IMR-90 (cell line): ENCODE results near the gene RAPGEF1. TPM values are rescaled to one million over a fixed set of nuclear protein-coding genes. Genes with fewer than 3 reads are reported as not detected.

Source experiments
- ATAC-seq: fragments of 200-7000 bp; cut with Tn5 transposase; 2 replicates; pipeline ENCODE4 v1.9.1; 2020; ENCODE audit warnings: low read depth, mild to moderate bottlenecking, moderate library complexity
- BruUV-seq: library from RNA; stranded (reverse); fragments of 400-500 nt; replicated peaks from 2 replicates; lab custom pipeline; 2021; lab: Mats Ljungman, UMichigan
- CTCF ChIA-PET: fragments of 300-600 bp; formaldehyde crosslinking; extraction: SDS; loops from one replicate; lab custom pipeline; 2021; ENCODE audit warnings: antibody characterized with exemption; lab: Yijun Ruan, JAX
- POLR2A ChIA-PET: fragments of 300-600 bp; sonication (Branson Sonifier 250); formaldehyde crosslinking; loops from one replicate; lab custom pipeline; 2022; ENCODE audit warnings: antibody characterized with exemption; ENCODE audit not compliant: unreplicated experiment; lab: Charles Lee
- DNase-seq: peaks from one replicate; pipeline ENCODE4 v3.0.0; 2013
- H2AFZ ChIP-seq: replicated peaks from 2 replicates; pipeline ENCODE3; 2013; ENCODE audit warnings: low read length, mild to moderate bottlenecking; ENCODE audit not compliant: poor library complexity
- H2AK5ac ChIP-seq: 2 replicates; pipeline ENCODE4 v1.6.1; 2013; ENCODE audit warnings: low read depth, low read length, inconsistent platforms
- H2AK9ac ChIP-seq: replicated peaks from 2 replicates; pipeline ENCODE3; 2013; ENCODE audit warnings: mild to moderate bottlenecking, low read depth, low read length, moderate library complexity; ENCODE audit not compliant: poor library complexity
- H2BK120ac ChIP-seq: 2 replicates; pipeline ENCODE4 v1.6.1; 2013; ENCODE audit warnings: low read depth, low read length, inconsistent platforms
- H2BK15ac ChIP-seq: 3 replicates; pipeline ENCODE4 v1.6.1; 2013; ENCODE audit warnings: low read depth, low read length, inconsistent platforms
- H2BK20ac ChIP-seq: 2 replicates; pipeline ENCODE4 v1.6.1; 2013; ENCODE audit warnings: low read depth, mild to moderate bottlenecking, inconsistent platforms, low read length, moderate library complexity
- H2BK5ac ChIP-seq: 2 replicates; pipeline ENCODE4 v1.6.1; 2013; ENCODE audit warnings: mild to moderate bottlenecking, low read depth, low read length, inconsistent platforms; ENCODE audit not compliant: poor library complexity, severe bottlenecking
- H3K14ac ChIP-seq: replicated peaks from 2 replicates; pipeline ENCODE4 v1.6.1; 2013; ENCODE audit warnings: low read depth, low read length, inconsistent platforms
- H3K18ac ChIP-seq: 2 replicates; pipeline ENCODE4 v1.6.1; 2013; ENCODE audit warnings: low read depth, low read length, control low read depth
- H3K23ac ChIP-seq: 2 replicates; pipeline ENCODE4 v1.6.1; 2013; ENCODE audit warnings: low read depth, low read length, inconsistent platforms
- H3K27ac ChIP-seq: 2 replicates; pipeline ENCODE4 v1.5.1; 2013; ENCODE audit warnings: mild to moderate bottlenecking, control low read depth, low read length; ENCODE audit not compliant: insufficient read depth
- H3K27me3 ChIP-seq: 2 replicates; pipeline ENCODE4 v1.6.1; 2013; ENCODE audit warnings: low read length; ENCODE audit not compliant: control insufficient read depth, insufficient read depth
- H3K36me3 ChIP-seq: 2 replicates; pipeline ENCODE4 v1.6.1; 2013; ENCODE audit warnings: low read length, mixed read lengths; ENCODE audit not compliant: control insufficient read depth, insufficient read depth
- H3K4ac ChIP-seq: 2 replicates; pipeline ENCODE4 v1.6.1; 2013; ENCODE audit warnings: low read depth, low read length, inconsistent platforms
- H3K4me1 ChIP-seq: 2 replicates; pipeline ENCODE4 v1.6.1; 2013; ENCODE audit warnings: low read length, mixed read lengths; ENCODE audit not compliant: control insufficient read depth, insufficient read depth
- H3K4me2 ChIP-seq: 2 replicates; pipeline ENCODE4 v1.6.1; 2013; ENCODE audit warnings: low read depth, mild to moderate bottlenecking, control low read depth, low read length, moderate library complexity
- H3K4me3 ChIP-seq: 2 replicates; pipeline ENCODE4 v1.5.1; 2013; ENCODE audit warnings: low read depth, mild to moderate bottlenecking, control low read depth, low read length, moderate library complexity; ENCODE audit not compliant: insufficient read depth
- H3K56ac ChIP-seq: 2 replicates; pipeline ENCODE4 v1.6.1; 2013; ENCODE audit warnings: low read length, inconsistent platforms; ENCODE audit not compliant: insufficient read depth; ENCODE audit errors: extremely low read depth
- H3K79me1 ChIP-seq, 2 experiments: 2 replicates each; pipeline ENCODE4 v1.6.1; 2013; ENCODE audit warnings: low read length in 2 of 2, inconsistent platforms in 1 of 2, low read depth in 1 of 2
- H3K9ac ChIP-seq: 2 replicates; pipeline ENCODE4 v1.6.1; 2013; ENCODE audit warnings: low read depth, low read length, control low read depth
- H3K9me1 ChIP-seq: 2 replicates; pipeline ENCODE4 v1.6.1; 2013; ENCODE audit warnings: low read length, inconsistent platforms; ENCODE audit not compliant: insufficient read depth
- H3K9me3 ChIP-seq: 2 replicates; pipeline ENCODE4 v1.6.1; 2013; ENCODE audit warnings: low read length; ENCODE audit not compliant: control insufficient read depth, insufficient read depth
- H4K20me1 ChIP-seq: 2 replicates; pipeline ENCODE4 v1.6.1; 2013; ENCODE audit warnings: low read length, inconsistent platforms; ENCODE audit not compliant: insufficient read depth
- H4K5ac ChIP-seq: 2 replicates; pipeline ENCODE4 v1.6.1; 2013; ENCODE audit warnings: mild to moderate bottlenecking, low read depth, low read length, control low read depth
- H4K8ac ChIP-seq, 2 experiments: 2 replicates each; pipeline ENCODE4 v1.6.1; 2013; ENCODE audit warnings: low read depth in 2 of 2, low read length in 2 of 2, control low read depth in 1 of 2, inconsistent platforms in 1 of 2
- H4K91ac ChIP-seq: 2 replicates; pipeline ENCODE4 v1.6.1; 2013; ENCODE audit warnings: low read depth, low read length, inconsistent platforms; ENCODE audit not compliant: insufficient read depth
- BHLHE40 ChIP-seq: fragments of 150-350 bp; IDR thresholded peaks from 2 replicates; pipeline ENCODE4 v1.6.1; 2016; ENCODE audit warnings: mild to moderate bottlenecking, low read depth, low read length
- CEBPB ChIP-seq: IDR thresholded peaks from 2 replicates; pipeline ENCODE4 v1.6.1; 2012; ENCODE audit warnings: low read depth, low read length, improper control_type of control experiment
- CHD1 ChIP-seq: IDR thresholded peaks from 2 replicates; pipeline ENCODE4 v1.6.1; 2012; ENCODE audit warnings: low read depth, low read length, improper control_type of control experiment
- CTCF ChIP-seq: conservative IDR thresholded peaks from 2 replicates; pipeline ENCODE4 v1.5.1; 2012; ENCODE audit warnings: mild to moderate bottlenecking, low read depth, low read length, improper control_type of control experiment
- ELK1 ChIP-seq: fragments of 150-350 bp; IDR thresholded peaks from 2 replicates; pipeline ENCODE4 v1.6.1; 2016; ENCODE audit warnings: low read depth, mild to moderate bottlenecking, low read length, moderate library complexity, borderline replicate concordance
- FOS ChIP-seq: fragments of 150-350 bp; IDR thresholded peaks from 2 replicates; pipeline ENCODE4 v1.6.1; 2016; ENCODE audit warnings: low read depth, low read length
- MAFK ChIP-seq: IDR thresholded peaks from 2 replicates; pipeline ENCODE4 v1.6.1; 2012; ENCODE audit warnings: low read depth, low read length, improper control_type of control experiment
- MAZ ChIP-seq: IDR thresholded peaks from 2 replicates; pipeline ENCODE4 v1.6.1; 2012; ENCODE audit warnings: low read depth, mild to moderate bottlenecking, low read length, improper control_type of control experiment, moderate library complexity, borderline replicate concordance
- MXI1 ChIP-seq: IDR thresholded peaks from 2 replicates; pipeline ENCODE4 v1.6.1; 2012; ENCODE audit warnings: low read depth, mild to moderate bottlenecking, low read length, moderate library complexity, borderline replicate concordance
- NFE2L2 ChIP-seq: fragments of 150-350 bp; IDR thresholded peaks from 2 replicates; pipeline ENCODE4 v1.6.1; 2016; ENCODE audit warnings: low read depth, mild to moderate bottlenecking, low read length
- POLR2A ChIP-seq: IDR thresholded peaks from 2 replicates; pipeline ENCODE4 v1.6.1; 2012; ENCODE audit warnings: mild to moderate bottlenecking, low read depth, low read length
- RAD21 ChIP-seq: IDR thresholded peaks from 2 replicates; pipeline ENCODE4 v1.6.1; 2012; ENCODE audit warnings: low read length, improper control_type of control experiment
- RCOR1 ChIP-seq: IDR thresholded peaks from 2 replicates; pipeline ENCODE4 v1.6.1; 2012; ENCODE audit warnings: mild to moderate bottlenecking, low read length, improper control_type of control experiment; ENCODE audit not compliant: insufficient replicate concordance
- RFX5 ChIP-seq: IDR thresholded peaks from 2 replicates; pipeline ENCODE4 v1.8.0; 2012; ENCODE audit warnings: low read depth, mild to moderate bottlenecking, low read length, moderate library complexity
- SMC3 ChIP-seq: fragments of 150-350 bp; IDR thresholded peaks from 2 replicates; pipeline ENCODE4 v1.6.1; 2016; ENCODE audit warnings: low read depth, mild to moderate bottlenecking, antibody characterized with exemption, low read length, moderate library complexity
- USF2 ChIP-seq: fragments of 150-350 bp; IDR thresholded peaks from 2 replicates; pipeline ENCODE4 v1.6.1; 2017; ENCODE audit warnings: mild to moderate bottlenecking, antibody characterized with exemption, low read length, low read depth
- WGBS, 2 experiments: methylation state at CpG; one replicate each; pipeline versions ENCODE4 v1.1.5 to v1.1.7; 2013; ENCODE audit warnings: missing lambda C conversion rate in 2 of 2; ENCODE audit not compliant: insufficient read length in 1 of 2; ENCODE audit errors: extremely low coverage in 2 of 2; 5-methylcytosine and 5-hydroxymethylcytosine counted together
- dilution Hi-C: fragments of 300-500 bp; cut with HindIII; formaldehyde crosslinking; loops from one replicate; pipeline ENCODE4 v1.14.3; 2018; ENCODE audit warnings: low sequenced_read_pairs; ENCODE audit not compliant: unreplicated experiment
- in situ Hi-C: fragments of 300-500 bp; cut with MboI; formaldehyde crosslinking; loops from 3 replicates; pipeline ENCODE4 v1.14.3; 2019; ENCODE audit warnings: low sequenced_read_pairs, inconsistent platforms, mixed read lengths
- intact Hi-C: fragments of 100-400 bp; cut with micrococcal nuclease; formaldehyde crosslinking; loops from 2 replicates; pipeline ENCODE4 v1.10.0; 2022
- polyA plus RNA-seq, 3 experiments: library from polyadenylated mRNA; depleted of rRNA; stranded (reverse); fragments of >200 nt; gene quantifications; 2 replicates each; pipeline ENCODE4 v1.2.3, GENCODE V29; 2012; ENCODE audit warnings: low replicate concordance in 1 of 3
- total RNA-seq: library from RNA; depleted of rRNA; stranded (reverse); fragments of >200 nt; gene quantifications from 2 replicates; pipeline ENCODE4 v1.2.3, GENCODE V29; 2012

The RAPGEF1 gene
- total and polyA plus RNA-seq, 2 of the 4 experiments (the other 2 are of a cell fraction), result 13.1 to 22.3 TPM

- H2AK5ac ChIP-seq, result peak overlapping the region; percentile 78; the same call in 1 of the 2 replicates
- peak overlapping the region; percentile 17 for H2AK9ac ChIP-seq
- peak; percentile 15 for DNase-seq
- no peaks in the 10 kb centered on the region for H3K9me1 ChIP-seq
- H3K4me3 ChIP-seq, result peak overlapping the region; percentile 95
- H4K8ac ChIP-seq, result peak overlapping the region; percentile 22 to 42; a peak in 2 of 4 replicates
- no peak overlapping the region for H4K5ac ChIP-seq
- TF ChIP-seq NFE2L2 (no peak), MAZ (no peak), ELK1 (no peak), SMC3 (no peak), RAD21 (no peak), CTCF (no peak), CHD1 (no peak), RCOR1 (no peak), USF2 (no peak), POLR2A (no peak), CEBPB (no peak), MAFK (no peak), FOS (no peak), RFX5 (no peak), MXI1 (no peak), BHLHE40 (no peak)
- peaks cover 31% of the 10 kb centered on the region for H3K36me3 ChIP-seq
- H2BK5ac ChIP-seq, result no peak overlapping the region
- H3K4ac ChIP-seq, result peak overlapping the region; percentile 49
- H3K9me3 ChIP-seq, result no peaks in the 10 kb centered on the region
- H3K23ac ChIP-seq, result peak overlapping the region; percentile 39; the same call in 1 of the 2 replicates
- peak overlapping the region; percentile 82 for H3K9ac ChIP-seq
- 0% methylated on average over 3 of the region's 29 CpGs; no CpG with 5 or more reads in 1 of the 2 experiments for WGBS, 2 experiments
- ChIA-PET POLR2A (no interaction called here), CTCF (no interaction called here)
- H3K4me2 ChIP-seq, result peak overlapping the region; percentile 98
- H2BK20ac ChIP-seq, result no peak overlapping the region
- no peak overlapping the region for H4K91ac ChIP-seq
- H3K27ac ChIP-seq, result peak overlapping the region; percentile 44; the same call in 1 of the 2 replicates
- H2BK15ac ChIP-seq, result no peak overlapping the region
- no peak overlapping the region for H3K18ac ChIP-seq
- H3K56ac ChIP-seq, result no peak overlapping the region
- intact Hi-C loops (loop anchor here (2.0 kb wide), 1 partner anchor 216 kb away; no protein-coding TSS in a partner anchor), in situ Hi-C loops (no loop called here), dilution Hi-C loops (no loop called here)
- peaks cover under 1% of the 10 kb centered on the region; the same call in 1 of the 2 replicates for H3K27me3 ChIP-seq
- H3K14ac ChIP-seq, result peak overlapping the region; percentile 89; the same call in 1 of the 2 replicates
- BruUV-seq, result no TSS peak
- H4K20me1 ChIP-seq, result no peaks in the 10 kb centered on the region
- H2AFZ ChIP-seq, result peak overlapping the region; percentile 99
- no peak overlapping the region for H2BK120ac ChIP-seq
- peak; percentile 42 for ATAC-seq
- peaks cover 8% of the 10 kb centered on the region for H3K4me1 ChIP-seq
- peaks cover 12 to 20% of the 10 kb centered on the region in 2 experiments for H3K79me1 ChIP-seq
These were observed 209.3 kb downstream of the RAPGEF1 start for GRCh38 chr9:131530546-131530919.
